HG03135 (cell line): ENCODE measurements around the gene FXYD2.
A peak's percentile ranks its signal among the peaks of the same experiment; 100 is the strongest.

ENCODE experiments used
- ATAC-seq: cut with Tn5 transposase; IDR thresholded peaks from one replicate; pipeline ENCODE4 v1.9.1; 2021; ENCODE audit warnings: mild to moderate bottlenecking, moderate library complexity; ENCODE audit not compliant: unreplicated experiment

The FXYD2 gene

DNA sequence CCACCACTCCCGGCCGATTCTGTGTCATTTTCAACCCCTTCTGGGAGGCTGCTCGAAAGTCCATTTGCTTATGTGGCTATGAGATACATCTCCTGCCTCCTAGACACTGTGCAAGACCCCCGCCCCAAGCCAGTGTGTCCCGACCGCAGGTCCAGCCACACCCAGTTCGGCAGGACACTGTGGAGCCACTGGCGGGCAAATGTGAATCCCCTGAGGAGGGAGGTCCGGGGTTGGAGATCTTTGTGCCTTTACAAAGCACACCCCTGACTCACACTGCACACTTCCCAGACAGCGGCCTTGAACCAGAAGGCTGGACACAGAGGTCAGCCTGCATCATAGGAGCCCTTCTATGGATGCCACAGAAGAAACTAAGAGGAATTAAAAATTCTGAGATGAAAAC is 34.5 kb upstream of the FXYD2 start:
- ATAC-seq: no peak

DNA sequence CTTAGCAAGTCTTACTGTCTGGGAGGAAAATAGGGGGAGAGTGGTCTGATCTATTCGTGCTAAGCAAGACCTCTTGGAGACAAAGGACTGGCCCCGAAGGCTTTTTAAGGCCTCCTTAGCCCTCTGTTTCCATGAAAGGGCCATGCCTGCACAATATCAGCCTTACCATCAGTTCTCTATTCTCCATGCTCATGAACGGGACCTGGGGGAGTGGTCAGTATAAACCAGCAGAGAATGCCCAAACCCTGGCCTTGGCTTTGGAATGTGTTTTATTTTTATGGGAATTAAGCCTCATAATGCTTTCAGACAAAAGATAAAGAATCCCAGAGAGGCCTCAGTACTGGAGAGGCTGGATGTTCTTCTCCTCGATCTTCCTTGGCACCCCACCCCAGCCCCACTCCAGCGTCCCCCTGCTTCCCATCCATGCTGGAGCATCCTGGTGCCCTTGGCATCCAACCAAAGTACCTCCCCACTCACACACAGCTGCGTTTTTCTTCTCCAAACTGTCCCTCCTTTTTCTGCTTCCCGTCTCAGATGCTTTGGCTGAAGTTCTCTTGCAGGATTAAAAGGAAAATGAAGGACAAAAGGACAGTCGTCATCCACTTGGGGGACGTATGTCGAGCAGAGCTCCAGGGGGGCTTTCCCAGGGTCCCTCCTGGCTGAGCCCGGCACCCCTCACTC is 33.3 kb upstream of the FXYD2 start:
- ATAC-seq: no peak

DNA sequence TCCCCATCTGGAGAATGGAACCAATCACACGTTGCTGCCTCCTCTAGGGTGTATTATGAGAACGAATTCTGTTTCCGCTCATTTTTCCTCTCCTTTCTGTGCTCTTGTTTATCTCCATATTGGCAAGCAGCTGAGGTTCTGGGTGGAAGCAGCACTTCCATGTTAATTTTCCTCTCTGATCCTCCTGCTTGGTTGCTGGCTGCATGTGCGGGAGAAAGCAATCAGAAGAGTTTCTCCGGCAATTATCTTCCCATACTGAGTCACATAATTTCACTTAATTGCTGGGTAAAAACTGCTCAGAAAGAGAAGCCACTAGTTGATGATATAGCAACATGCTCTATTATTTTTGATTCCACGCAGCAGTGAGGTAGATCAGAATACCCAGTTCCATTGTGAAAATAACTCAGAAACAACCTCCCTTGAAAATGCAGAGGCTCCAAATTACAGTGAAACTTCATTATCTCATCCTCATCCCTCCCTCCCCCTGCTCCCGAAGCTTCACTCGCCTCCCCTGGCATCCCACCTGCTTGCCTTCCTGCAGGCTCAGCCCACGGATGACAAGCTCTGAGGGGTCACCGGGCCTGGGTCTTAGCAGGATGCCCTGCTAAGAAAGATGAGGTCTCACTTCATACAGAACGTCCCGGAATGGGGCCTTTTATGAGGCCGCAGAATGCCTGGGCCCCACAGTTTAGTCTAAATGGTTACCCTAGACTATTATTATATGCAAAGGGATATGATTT is 31.5 kb upstream of the FXYD2 start:
- no peak for ATAC-seq

DNA sequence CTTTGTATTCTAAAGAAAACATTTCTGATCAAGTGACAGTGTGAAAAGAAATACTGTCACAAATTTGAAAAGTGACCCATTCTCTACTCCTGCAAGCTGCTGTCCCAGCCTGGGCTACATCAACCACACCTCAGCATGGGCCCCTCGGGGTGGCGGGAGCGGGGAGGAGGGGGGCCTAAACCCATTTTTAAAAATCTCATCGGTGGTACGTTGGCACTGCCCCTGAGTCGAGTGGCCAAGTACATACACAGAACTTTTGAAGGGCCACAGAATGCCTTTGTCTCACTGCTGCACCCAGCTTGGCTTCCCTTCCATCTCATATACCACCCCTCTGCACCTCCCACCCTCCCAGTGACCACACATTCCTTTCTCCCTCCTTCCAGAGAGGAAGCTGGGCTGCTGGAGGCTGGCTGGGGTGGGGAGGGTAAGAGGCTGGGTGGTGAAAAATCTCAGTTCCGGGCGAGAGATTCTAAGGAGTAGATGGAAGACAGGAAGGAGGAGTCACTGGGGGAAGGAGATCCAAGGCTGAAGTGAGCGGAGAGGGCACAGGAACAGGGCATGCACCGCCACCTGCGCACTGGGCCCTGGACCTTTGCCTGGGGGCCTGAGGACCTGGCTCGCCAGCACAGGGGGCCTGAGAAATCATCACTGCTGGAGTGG is 30.8 kb upstream of the FXYD2 start:
- ATAC-seq: no peak

DNA sequence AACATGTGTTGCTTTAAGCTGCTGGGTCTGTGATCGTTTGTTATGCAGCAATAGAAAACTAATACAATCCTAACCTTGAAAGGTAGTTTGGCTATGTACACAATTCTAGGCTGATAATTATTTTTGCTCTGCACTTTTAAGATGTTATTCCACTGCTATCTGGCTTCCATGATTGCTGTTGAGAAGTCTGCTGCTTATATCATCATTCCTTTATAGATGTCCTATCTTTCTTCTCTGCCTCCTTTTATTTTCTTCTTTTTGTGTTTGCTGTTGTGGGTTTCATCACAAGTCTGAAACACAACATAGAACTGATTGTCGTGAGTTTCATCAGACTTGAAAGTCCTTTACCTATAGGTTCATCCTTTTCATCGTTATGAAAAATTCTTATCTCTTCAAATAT is 27.8 kb upstream of the FXYD2 start:
- no peak for ATAC-seq

DNA sequence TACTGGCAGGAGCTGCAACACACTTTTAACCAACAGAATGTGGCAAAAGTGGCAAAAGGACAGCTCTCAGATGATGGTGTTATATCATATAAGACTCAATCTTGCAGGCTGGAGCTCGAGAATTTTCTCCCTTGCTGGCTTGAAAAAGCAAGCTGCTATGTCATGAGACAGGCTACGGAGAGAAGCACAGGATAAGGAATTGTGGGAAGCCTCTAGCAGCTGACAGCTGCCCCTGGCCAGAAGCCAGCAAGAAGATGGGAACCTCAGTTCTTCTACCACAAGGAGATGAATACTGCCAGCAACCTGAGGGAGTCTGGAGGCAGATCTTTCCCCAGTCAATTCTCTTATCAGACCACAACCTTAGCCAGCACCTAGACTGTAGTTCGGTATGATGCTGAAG is 27.3 kb upstream of the FXYD2 start:
- no peak for ATAC-seq

DNA sequence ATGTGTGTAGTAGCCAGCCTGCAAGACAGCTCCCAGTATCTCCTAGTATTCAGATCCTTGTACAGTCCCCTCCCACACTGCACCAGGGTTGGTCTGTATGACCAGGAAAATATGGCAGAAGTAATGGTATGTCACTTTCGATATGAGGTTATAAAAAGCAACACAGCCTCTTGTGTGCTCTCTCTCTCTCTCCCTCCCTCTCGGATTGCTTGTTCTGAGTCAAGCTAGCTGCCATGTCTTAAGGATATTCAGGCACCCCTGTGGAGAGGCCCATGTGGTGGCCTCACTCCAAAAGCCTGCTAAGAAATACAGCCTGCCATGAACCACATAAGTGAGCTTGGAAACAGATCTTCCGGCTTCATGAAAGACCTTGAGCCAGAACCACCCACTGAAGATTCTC is 26.6 kb upstream of the FXYD2 start:
- ATAC-seq: no peak

DNA sequence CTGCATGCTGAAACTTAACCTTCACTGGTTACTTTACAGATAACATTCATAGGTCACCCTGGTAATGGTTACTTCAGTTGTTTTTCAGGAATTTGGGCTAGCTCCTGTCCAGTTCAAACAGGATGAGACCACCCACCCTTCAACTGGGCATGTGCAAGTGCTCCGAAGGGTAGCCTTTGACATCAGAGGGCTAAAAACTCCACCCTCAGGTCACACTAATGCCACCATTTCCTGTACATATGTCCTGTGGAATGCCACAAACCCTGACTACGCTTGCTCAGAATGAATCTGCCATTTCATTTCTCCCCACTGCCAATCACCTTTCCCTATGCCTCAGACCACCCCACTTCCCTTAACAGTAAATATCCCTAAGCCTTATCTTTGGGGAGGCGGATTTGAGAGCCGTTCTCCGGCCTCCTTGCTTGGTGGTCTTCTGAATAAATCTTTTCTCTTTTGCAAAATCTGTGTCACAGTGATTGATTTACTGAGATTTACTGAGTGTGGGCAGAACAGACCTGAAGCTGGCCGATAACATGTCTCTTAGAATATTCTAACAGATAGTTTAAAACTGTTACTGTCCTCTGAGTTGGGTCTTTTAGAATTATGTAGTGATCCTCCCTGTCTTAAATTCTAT is 25.4 kb upstream of the FXYD2 start:
- ATAC-seq: no peak

DNA sequence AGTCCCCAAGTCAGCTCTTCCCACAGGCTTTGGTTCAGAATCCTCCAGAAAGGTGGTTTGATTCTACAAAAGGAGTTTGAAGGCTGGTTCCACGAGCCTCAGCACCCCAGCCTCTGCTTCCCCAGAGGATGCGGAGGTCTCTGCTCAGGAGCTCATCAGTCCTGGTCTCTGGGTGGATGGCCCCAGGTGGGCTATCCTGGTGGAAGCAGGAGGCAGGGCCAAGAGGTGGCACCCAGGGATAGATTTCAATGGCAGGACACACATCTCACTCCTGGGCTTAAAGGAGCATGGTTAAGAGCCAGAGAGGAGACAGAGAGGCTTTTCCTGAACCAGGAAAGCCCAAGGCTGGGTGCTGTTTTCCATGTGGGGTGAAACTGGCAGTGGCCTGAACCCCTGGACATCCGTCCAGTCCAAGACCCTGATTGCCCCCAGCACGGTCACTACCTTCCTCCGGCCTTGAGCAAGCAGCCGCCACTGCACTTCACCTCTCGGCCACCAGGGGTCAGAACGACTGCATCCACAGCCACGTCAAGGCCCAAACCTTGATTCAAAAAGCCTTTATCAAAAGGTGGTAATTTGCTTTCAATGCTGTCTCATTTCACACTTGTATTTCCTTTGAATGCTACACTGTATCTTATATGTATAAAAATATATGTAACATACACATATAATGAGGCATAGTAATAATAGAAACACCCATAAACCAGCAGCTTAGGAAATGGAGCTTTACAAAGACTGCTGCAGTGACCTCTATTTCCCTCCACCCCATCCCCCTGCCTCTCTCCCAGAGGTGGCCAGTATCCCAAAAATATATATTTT is 19.3 kb upstream of the FXYD2 start:
- ATAC-seq: peak; percentile 62

DNA sequence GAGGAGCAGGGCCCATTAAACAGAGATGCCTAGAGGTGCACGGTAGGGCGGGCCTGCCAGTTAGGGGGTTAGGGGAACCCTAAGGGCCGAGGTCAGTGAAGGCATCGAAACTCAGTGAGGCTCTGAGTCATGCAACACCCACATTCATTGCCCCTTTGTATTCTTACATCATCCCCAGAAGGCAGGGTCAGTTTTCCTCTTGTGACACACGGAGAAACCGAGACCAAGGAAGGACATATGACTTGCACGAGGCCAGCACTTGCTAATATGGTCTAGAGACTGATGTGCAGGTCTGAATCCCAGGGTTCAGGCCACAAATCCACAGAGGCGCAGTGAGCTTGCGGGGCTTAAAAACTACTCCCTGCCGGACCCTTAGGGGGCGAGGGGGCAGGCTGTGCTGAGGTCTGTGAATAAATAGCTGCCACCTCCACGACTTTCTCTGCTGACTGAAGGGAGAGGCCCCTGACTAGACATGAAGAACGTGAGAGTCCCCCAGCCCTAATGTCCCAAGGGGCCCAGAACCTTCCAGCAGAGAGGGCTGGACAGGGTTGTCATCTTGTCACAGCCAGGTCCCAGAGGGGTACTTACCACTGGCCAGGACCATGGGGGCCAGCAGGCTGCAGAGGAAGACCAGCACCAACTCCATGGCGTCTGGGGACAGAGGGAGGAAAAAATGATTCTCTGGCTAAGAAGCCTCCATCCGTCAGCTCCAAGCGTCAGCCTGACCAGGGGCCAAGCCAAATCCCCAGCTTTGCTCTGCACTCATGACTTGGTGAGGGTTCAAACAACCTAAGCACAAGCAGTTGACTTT is 17.8 kb upstream of the FXYD2 start:
- ATAC-seq: no peak

DNA sequence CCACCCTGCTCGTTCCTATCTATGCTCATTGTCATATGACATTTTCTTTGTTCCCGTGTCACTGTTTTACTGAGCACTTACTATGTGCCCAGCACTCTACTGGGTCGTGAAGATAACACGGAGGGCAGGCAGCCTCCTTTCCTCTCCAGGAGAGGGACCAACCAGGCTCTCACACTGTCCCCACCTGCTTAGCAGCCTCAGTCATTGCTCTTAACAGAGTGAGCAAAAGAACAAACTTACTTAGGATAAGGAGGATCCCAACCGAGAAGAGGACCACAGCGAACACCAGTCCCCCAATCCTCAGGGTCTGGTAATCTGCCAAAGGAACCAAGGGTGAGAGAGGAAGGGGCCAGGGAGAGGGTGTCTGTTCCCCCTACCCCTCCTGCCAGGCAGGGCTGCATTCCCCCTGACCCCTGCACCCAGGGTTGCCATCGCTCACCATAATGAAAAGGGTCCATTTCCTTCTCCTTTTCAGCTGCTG is 17.0 kb upstream of the FXYD2 start:
- ATAC-seq: no peak

DNA sequence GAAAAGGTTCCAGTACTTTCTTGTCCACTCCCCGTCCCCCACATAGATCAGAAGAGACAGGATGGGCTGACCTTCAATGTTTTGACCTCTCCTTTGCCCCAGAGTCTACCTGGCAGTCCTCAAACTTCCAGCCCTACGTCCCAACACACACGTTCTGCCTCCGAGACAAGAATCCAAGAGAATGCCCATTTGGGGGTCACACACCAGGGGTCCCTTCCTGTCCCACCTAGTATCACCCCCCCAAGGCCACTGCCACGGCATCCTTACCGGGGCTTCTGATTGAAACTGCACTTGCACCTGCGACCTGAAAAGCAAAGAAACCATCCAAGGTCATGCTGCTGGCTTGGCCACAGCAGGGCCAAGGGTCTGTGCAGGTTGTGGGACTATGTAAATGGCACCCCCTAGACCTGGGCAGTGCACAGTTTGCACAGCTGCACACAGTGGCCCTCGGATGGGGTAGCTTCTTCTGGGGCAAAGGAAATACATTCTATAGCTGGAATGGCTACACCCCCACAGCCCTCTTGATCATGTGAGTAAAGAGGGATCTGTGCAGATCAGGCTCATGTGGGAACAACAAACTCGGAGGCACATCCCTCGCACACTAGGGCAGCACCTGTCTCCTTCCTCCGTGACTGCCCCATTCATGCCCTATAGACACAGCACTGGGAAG is 16.5 kb upstream of the FXYD2 start:
- no peak for ATAC-seq

DNA sequence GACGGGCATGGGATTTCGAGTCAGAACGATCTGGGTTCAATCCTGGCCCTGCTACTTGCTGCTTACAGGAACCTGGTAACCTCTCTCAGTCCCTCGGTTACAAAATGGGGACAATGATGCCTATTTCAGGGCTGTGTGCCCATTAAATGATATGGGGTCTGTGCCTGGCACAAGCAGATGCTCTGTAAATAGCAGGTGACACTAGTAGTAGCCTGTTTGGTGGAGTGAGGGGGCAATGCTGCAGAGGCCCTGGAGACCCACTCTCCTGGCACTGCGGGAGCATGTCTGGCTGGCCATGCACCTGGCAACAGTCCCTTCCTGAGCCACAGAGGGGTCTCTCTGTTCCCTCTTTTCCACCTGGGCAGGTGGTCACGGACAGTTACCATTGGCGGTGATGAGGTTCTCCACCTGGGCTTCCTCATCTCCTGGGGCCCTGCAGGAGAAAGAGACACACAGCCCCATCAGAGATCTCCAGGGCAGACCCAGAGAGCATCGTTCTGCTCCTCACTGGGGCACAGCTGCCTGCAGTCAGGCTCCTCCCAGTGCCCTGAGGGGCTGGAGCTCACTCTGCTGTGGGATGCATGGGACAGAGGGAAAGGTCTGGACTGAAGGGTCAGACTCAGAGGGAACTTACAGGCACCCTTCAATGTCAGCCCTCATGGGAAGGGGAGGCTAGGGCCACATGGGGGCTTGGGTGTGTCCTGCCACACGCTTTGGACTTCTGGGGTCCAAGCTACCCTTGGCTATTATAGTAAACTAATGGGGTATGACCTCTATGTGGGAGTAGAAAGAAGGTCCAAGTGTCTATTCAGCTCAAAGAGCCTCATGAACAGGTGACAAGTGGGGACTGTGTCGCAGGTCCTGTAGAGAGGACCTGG is 15.6 kb upstream of the FXYD2 start:
- ATAC-seq: no peak

DNA sequence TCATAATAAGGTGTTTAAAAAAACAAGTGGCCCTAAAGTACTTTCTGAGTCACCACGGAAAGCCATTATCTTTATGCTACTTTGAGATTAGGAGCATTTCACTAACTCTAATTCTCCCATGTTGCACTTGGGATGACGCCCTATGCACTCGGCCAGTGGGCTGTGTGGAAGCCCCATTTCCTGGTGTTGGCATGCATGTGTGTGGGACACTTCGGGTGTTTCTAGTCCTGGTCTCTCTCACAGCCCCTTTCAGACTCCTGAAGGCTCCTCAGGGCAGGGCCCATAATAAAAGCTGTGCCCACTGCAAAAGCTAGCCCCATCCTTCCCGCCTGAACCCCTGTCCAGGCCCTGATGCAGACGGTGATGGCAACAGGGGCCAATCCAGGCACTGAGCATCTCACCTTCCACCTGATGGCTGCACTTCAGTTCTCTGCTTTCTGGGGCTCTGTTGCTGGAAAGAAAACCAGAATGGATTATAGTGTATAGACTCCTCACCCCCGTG is 14.9 kb upstream of the FXYD2 start:
- no peak for ATAC-seq

DNA sequence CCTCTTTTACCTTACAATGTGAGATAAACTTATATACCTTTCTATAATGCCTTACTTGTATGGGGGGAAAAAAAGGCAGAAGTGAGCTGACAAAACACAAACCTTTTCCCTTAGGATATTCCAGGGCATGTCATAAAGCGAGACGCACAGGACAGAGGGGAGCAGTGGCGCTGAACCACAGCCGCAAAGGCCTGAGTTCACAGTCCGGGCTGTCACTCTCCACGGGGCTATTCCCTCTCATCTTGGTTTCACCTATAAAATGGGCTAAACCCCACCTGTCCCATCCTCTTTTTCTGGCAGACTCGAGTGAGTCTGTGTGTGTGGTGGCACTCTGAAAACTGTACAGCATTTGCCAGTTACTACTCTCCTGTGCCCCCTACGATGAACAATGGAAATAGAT is 14.4 kb upstream of the FXYD2 start:
- ATAC-seq: no peak

DNA sequence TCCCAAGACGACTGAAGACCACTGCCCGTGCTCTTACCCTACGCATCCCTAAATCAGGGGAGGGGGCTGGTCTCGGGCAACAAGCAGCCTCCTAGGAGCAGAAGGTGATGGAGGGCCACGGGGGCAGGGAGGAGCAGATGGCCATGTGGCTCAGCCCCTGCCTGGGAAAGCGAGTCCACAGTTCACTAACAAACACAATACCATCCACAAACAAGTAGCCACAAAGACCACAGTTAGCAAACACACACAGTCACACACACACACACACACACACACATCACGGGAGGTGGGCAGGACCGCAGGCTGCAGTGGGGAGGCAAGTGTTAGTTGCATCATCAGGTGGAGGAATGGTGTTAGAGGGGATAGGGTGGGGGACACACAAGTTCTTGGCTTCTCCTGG is 13.2 kb upstream of the FXYD2 start:
- ATAC-seq: no peak

DNA sequence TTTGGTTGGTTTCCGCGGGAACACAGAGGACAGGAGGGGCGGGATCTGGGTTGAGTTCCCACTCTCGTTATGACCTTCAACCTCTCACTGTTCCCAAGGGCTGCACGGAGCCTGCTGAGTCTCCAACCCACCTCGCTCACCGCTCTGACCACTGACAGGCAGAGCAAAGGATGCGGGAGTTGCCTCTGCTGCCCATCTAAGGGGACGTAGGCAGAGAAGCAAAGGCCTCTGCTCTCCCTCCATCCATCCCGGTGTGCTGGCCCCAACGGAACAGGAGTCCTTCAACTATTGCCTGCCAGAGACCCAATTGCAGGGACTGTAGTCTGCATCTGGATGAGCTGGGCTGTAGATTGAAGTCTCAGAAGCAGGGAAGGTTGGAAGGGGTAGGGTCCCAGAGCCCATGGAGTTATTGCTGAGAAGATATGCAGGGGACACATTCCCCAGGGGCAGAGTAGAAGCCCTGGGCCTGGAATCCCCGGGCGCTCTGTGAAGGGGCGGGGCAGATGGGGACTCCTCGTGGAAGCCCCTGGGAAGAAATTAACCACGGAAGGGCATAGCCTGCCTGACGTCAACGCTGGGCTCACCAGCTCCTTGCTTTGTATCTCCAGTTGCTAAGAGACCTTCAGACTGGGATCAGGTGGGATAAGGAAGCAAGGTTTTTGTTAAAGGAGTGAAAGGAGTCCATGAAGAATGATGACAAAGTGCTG is 12.7 kb upstream of the FXYD2 start:
- no peak for ATAC-seq
